OCI-LY7 (cell line): ENCODE measurements around the gene WNT2B. TPM values are rescaled to one million over a fixed set of nuclear protein-coding genes. Genes with fewer than 3 reads are reported as not detected.

ENCODE experiments used
- BruUV-seq: library from RNA; stranded (reverse); fragments of 400-500 nt; replicated peaks from 2 replicates; lab custom pipeline; 2021; lab: Mats Ljungman, UMichigan
- CTCF ChIA-PET: fragments of 300-600 bp; sonication (Branson Sonifier 250); formaldehyde crosslinking; loops from one replicate; lab custom pipeline; 2022; ENCODE audit warnings: antibody characterized with exemption; ENCODE audit not compliant: unreplicated experiment; lab: Charles Lee
- POLR2A ChIA-PET: fragments of 300-600 bp; sonication (Branson Sonifier 250); formaldehyde crosslinking; loops from one replicate; lab custom pipeline; 2022; ENCODE audit warnings: antibody characterized with exemption; lab: Charles Lee
- DNase-seq: peaks from one replicate; pipeline ENCODE4 v3.0.0-alpha.2; 2015; ENCODE audit warnings: low spot score
- H2AFZ ChIP-seq: fragments of 200-600 bp; sonication (generic), shearing (Covaris generic); 2 replicates; pipeline ENCODE4 v1.6.1; 2014; ENCODE audit warnings: mild to moderate bottlenecking, antibody characterized with exemption, low read length, moderate library complexity
- H3K27ac ChIP-seq: fragments of 200-600 bp; sonication (generic); 2 replicates; pipeline ENCODE4 v1.5.1; 2014; ENCODE audit warnings: mixed run types, low read depth, mild to moderate bottlenecking, moderate library complexity, low read length, inconsistent platforms; ENCODE audit not compliant: poor library complexity, severe bottlenecking
- H3K36me3 ChIP-seq: fragments of 200-600 bp; sonication (generic); 2 replicates; pipeline ENCODE4 v1.6.1; 2014; ENCODE audit warnings: mild to moderate bottlenecking, antibody characterized with exemption, low read length, moderate library complexity, mixed read lengths; ENCODE audit not compliant: insufficient read depth
- H3K4me1 ChIP-seq: fragments of 200-600 bp; sonication (generic); 2 replicates; pipeline ENCODE4 v1.5.1; 2014; ENCODE audit warnings: mild to moderate bottlenecking, low read length; ENCODE audit not compliant: insufficient read depth, poor library complexity, severe bottlenecking
- H3K4me2 ChIP-seq: fragments of 200-600 bp; sonication (generic); 2 replicates; pipeline ENCODE4 v1.6.1; 2014; ENCODE audit warnings: mild to moderate bottlenecking, low read length
- H3K4me3 ChIP-seq: fragments of 200-600 bp; sonication (generic); 2 replicates; pipeline ENCODE4 v1.5.1; 2014; ENCODE audit warnings: mild to moderate bottlenecking, low read depth, low read length; ENCODE audit not compliant: poor library complexity, severe bottlenecking
- H3K79me2 ChIP-seq: fragments of 200-600 bp; sonication (generic); 2 replicates; pipeline ENCODE4 v1.6.1; 2016; ENCODE audit warnings: low read depth, mild to moderate bottlenecking, low read length, moderate library complexity, mixed read lengths; ENCODE audit not compliant: insufficient read depth
- H3K9me2 ChIP-seq: fragments of 200-600 bp; sonication (generic); 2 replicates; pipeline ENCODE4 v1.6.1; 2016; ENCODE audit warnings: mild to moderate bottlenecking, low read length, mixed read lengths; ENCODE audit not compliant: insufficient read depth
- H3K9me3 ChIP-seq: fragments of 200-600 bp; sonication (generic); 2 replicates; pipeline ENCODE4 v1.6.1; 2014; ENCODE audit warnings: mild to moderate bottlenecking, mixed run types, low read length, mixed read lengths
- H4K20me1 ChIP-seq: fragments of 200-600 bp; sonication (generic); 2 replicates; pipeline ENCODE4 v1.6.1; 2014; ENCODE audit warnings: mild to moderate bottlenecking, antibody characterized with exemption, low read length, moderate library complexity, mixed read lengths; ENCODE audit not compliant: insufficient read depth
- EZH2phosphoT487 ChIP-seq: fragments of 200-600 bp; sonication (generic); IDR thresholded peaks from 2 replicates; pipeline ENCODE4 v1.6.1; 2018; ENCODE audit warnings: low read depth, borderline replicate concordance, mild to moderate bottlenecking, mixed run types, antibody characterized with exemption, low read length, moderate library complexity, mixed read lengths
- intact Hi-C: fragments of 100-400 bp; cut with micrococcal nuclease; formaldehyde crosslinking; loops from one replicate; pipeline ENCODE4 v1.10.0; 2022; ENCODE audit not compliant: unreplicated experiment
- total RNA-seq, 2 experiments: library from RNA; depleted of rRNA in 1 of 2; stranded (reverse); fragments of >200 nt in 1 of 2; shearing (Covaris generic) in 1 of 2; gene quantifications; 2 replicates each; pipeline ENCODE4 v1.2.3, GENCODE V29; 2014 to 2022
- TF ChIP-seq, protein P1 (sequence below): fragments of 200-600 bp; sonication (generic); conservative IDR thresholded peaks from 2 replicates; pipeline ENCODE4 v1.5.1; 2014; ENCODE audit warnings: mild to moderate bottlenecking, antibody characterized with exemption, low read length, moderate library complexity, mixed read lengths

WNT2B gene
- total RNA-seq, 2 experiments from 2014 or later = 0.32 to 0.91 TPM

DNA sequence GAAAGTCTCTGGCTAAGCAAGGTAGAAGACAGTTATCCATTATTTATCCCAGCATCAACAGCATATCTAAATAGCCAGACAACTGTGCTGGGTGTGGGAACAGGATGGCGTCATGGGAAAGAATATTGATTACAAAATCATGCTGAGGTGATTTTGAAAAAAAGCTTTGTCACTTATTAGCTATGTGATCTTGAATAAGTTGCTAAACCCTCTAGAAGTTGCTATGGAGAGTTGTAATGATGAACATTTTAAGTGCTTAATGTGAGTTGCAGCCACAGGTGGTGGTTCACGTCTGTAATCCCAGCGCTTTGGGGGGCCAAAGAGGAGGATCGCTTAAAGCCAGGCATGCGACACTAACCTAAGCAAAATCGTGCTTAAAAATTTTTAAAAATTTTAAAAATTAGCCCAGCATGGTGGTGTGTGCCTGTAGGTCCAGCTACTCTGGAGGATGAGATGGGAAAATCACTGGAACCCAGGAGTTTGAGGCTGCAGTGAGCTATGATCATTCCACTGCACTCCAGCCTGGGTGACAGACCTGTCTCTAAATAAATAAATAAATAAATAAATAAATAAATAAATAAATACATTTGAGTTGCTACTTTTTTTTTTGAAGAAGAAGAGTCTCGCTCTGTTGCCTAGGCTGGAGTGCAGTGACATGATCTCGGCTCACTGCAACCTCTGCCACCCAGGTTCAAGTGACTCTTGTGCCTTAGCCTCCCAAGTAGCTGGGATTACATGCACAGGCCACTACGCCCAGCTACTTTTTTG lies 33.6 kb downstream of the WNT2B start:
- ChIA-PET POLR2A (interaction anchor here (0.5 to 1.5 kb wide), 6 partner anchors 25 to 536 kb away, joined by 3 to 7 read pairs (median 3); no protein-coding TSS in a partner anchor), CTCF (no interaction called here)
- Histone ChIP-seq H2AFZ (no peak overlapping the region), H3K9me2 (no peaks in the 10 kb centered on the region), H3K4me2 (no peak overlapping the region), H3K4me3 (no peak overlapping the region), H3K27ac (no peak overlapping the region), H3K36me3 (no peaks in the 10 kb centered on the region), H3K9me3 (no peaks in the 10 kb centered on the region), H3K79me2 (no peaks in the 10 kb centered on the region), H3K4me1 (no peaks in the 10 kb centered on the region), H4K20me1 (no peaks in the 10 kb centered on the region)
- intact Hi-C loops = no loop called here
- DNase-seq = no peak
- TF ChIP-seq, protein P1, sequence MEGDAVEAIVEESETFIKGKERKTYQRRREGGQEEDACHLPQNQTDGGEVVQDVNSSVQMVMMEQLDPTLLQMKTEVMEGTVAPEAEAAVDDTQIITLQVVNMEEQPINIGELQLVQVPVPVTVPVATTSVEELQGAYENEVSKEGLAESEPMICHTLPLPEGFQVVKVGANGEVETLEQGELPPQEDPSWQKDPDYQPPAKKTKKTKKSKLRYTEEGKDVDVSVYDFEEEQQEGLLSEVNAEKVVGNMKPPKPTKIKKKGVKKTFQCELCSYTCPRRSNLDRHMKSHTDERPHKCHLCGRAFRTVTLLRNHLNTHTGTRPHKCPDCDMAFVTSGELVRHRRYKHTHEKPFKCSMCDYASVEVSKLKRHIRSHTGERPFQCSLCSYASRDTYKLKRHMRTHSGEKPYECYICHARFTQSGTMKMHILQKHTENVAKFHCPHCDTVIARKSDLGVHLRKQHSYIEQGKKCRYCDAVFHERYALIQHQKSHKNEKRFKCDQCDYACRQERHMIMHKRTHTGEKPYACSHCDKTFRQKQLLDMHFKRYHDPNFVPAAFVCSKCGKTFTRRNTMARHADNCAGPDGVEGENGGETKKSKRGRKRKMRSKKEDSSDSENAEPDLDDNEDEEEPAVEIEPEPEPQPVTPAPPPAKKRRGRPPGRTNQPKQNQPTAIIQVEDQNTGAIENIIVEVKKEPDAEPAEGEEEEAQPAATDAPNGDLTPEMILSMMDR = no peak
- no peak for TF ChIP-seq EZH2phosphoT487
- BruUV-seq = no TSS peak

DNA sequence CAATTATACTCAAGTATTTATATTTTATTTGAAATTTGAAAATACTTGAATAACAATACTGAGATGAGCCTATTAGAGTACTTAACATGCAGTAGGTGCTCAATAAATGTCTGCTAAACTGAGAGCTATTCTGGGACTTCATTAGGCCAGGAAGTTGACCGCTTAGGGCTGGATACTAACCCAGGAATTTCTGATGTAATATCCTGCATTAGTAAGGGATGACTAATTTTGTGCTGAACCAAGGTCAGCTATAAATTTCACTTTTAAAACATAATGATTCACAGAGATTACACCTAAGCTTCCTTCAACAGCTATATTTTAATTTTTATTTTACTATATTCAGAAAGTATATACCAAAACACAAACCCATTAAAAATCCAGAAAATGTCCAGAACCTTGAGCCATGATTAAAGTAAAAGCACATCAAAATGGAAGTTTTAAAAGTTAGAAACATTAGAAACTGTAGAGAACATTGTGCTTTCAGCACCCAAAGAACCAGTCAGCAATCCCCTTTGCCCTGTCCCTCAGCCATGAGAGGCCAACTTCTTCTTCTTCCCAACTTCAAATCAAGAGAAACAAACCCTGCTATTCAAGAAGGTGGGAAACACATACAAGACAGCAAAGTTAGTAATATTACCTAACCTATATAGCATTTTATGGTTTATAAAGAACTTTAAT lies 35.4 kb downstream of the WNT2B start:
- no peaks in the 10 kb centered on the region for H3K79me2 ChIP-seq
- no peaks in the 10 kb centered on the region for H3K4me1 ChIP-seq
- no peaks in the 10 kb centered on the region for H3K9me2 ChIP-seq
- ChIA-PET CTCF (no interaction called here), POLR2A (interaction anchor here (0.6 to 1.5 kb wide), 5 partner anchors 13 to 1411 kb away, joined by 3 to 6 read pairs (median 3); no protein-coding TSS in a partner anchor)
- H3K27ac ChIP-seq = no peak overlapping the region
- no peak overlapping the region for H3K4me3 ChIP-seq
- intact Hi-C loops = no loop called here
- H3K9me3 ChIP-seq = no peaks in the 10 kb centered on the region
- BruUV-seq = no TSS peak
- no peak overlapping the region for H2AFZ ChIP-seq
- H4K20me1 ChIP-seq = no peaks in the 10 kb centered on the region
- no peak overlapping the region for H3K4me2 ChIP-seq
- DNase-seq = no peak
- TF ChIP-seq, protein P1 = no peak
- no peak for TF ChIP-seq EZH2phosphoT487
- no peaks in the 10 kb centered on the region for H3K36me3 ChIP-seq
